Spleen (tissue), 11 donors: ENCODE measurements around the gene MRO. TPM values are rescaled to one million over a fixed set of nuclear protein-coding genes. Genes with fewer than 3 reads are reported as not detected.

ENCODE experiments used
- DNase-seq: peaks from one replicate; pipeline ENCODE4 v3.0.0-alpha.2; 2020
- H3K27ac ChIP-seq, 8 donors: fragments of 200-600 bp; sonication (generic) in 7 of 8; 1 replicate in 4 of 8; 2 replicates in 4 of 8; pipeline versions ENCODE4 v1.5.0 to v1.8.0; 2016 to 2021; ENCODE audit warnings: inconsistent platforms in 4 of 8, mild to moderate bottlenecking in 4 of 8, moderate library complexity in 1 of 8
- H3K27me3 ChIP-seq, 7 donors: fragments of 200-600 bp; sonication (generic) in 6 of 7; replicated peaks in 1 of 7; 1 replicate in 4 of 7; 2 replicates in 3 of 7; pipeline versions ENCODE4 v1.5.0 to v1.8.0; 2016 to 2021; ENCODE audit warnings: inconsistent platforms in 3 of 7, mild to moderate bottlenecking in 1 of 7
- H3K36me3 ChIP-seq, 6 donors: fragments of 200-600 bp; sonication (generic) in 5 of 6; 1 replicate in 4 of 6; 2 replicates in 2 of 6; pipeline versions ENCODE4 v1.5.0 to v1.8.0; 2016 to 2021; ENCODE audit warnings: inconsistent platforms in 2 of 6
- H3K4me1 ChIP-seq, 6 donors: fragments of 200-600 bp; sonication (generic) in 5 of 6; 1 replicate in 3 of 6; 2 replicates in 3 of 6; pipeline versions ENCODE4 v1.5.0 to v1.8.0; 2016 to 2021; ENCODE audit warnings: inconsistent platforms in 3 of 6
- H3K4me3 ChIP-seq, 8 donors: fragments of 200-600 bp; sonication (generic) in 7 of 8; 1 replicate in 4 of 8; 2 replicates in 4 of 8; pipeline versions ENCODE4 v1.5.0 to v1.8.0; 2016 to 2021; ENCODE audit warnings: inconsistent platforms in 4 of 8, mild to moderate bottlenecking in 4 of 8, moderate library complexity in 2 of 8
- H3K9me3 ChIP-seq, 8 donors: fragments of 200-600 bp; sonication (generic) in 7 of 8; 1 replicate in 4 of 8; 2 replicates in 4 of 8; pipeline versions ENCODE4 v1.5.0 to v1.8.0; 2016 to 2021; ENCODE audit warnings: inconsistent platforms in 4 of 8
- POLR2A ChIP-seq, 3 donors: fragments of 450-650 bp; IDR thresholded peaks; one replicate each; pipeline ENCODE4 v1.5.1; 2017; ENCODE audit warnings: antibody characterized with exemption in 3 of 3, mild to moderate bottlenecking in 1 of 3
- POLR2AphosphoS5 ChIP-seq, 3 donors: sonication (generic); formaldehyde crosslinking; IDR thresholded peaks; one replicate each; pipeline ENCODE4 v1.5.1; 2017; ENCODE audit warnings: antibody characterized with exemption in 3 of 3
- WGBS, 5 donors: extraction: QIAGEN DNeasy Blood & Tissue Kit in 3 of 5; methylation state at CpG; one replicate each; pipeline versions ENCODE4 v1.1.5 to v1.1.7; 2013 to 2018; 5-methylcytosine and 5-hydroxymethylcytosine counted together
- intact Hi-C: fragments of 100-400 bp; cut with DNase I; formaldehyde crosslinking; loops from one replicate; pipeline ENCODE4 v1.15.0; 2023; ENCODE audit warnings: low total_unique reads
- polyA plus RNA-seq, 3 donors: library from polyadenylated mRNA; stranded (reverse); fragments of 200-250 nt; gene quantifications; one replicate each; pipeline ENCODE4 v1.2.1, GENCODE V29; 2013
- total RNA-seq, 7 donors: library from RNA; depleted of rRNA in 3 of 7; stranded (reverse); fragments of >200 nt in 3 of 7; fragmentation: NEBNext Ultra II Directional in 4 of 7; extraction: Animal tissue kit (Norgen Biotek cat#: 25700) in 4 of 7; gene quantifications; one replicate each; pipeline versions ENCODE4 v1.1.0 to v1.2.1, GENCODE V29; 2016 to 2021
- TF ChIP-seq, protein P1 (sequence below), 11 experiments: fragments of 200-600 bp in 7 of 11; fragments of 450-650 bp in 4 of 11; sonication (generic) in 4 of 11; IDR thresholded peaks in 8 of 11; conservative IDR thresholded peaks in 3 of 11; 1 replicate in 7 of 11; 2 replicates in 4 of 11; pipeline versions ENCODE4 v1.4.0 to v1.8.0; 2016 to 2021; ENCODE audit warnings: antibody characterized with exemption in 11 of 11, inconsistent platforms in 4 of 11, mild to moderate bottlenecking in 1 of 11
- donor health status: healthy with polysubstance abuse.
- donor health status: DM: no; HTN: no; CAD: no; lungs with moderate emphysema.
- donor health status: DM: no; HTN: no; CAD: no.
- donor health status: Bipolar disorder and iron deficiency.
- donor health status: healthy.
- donor health status: DM: no; HTN: no; CAD: no.
- donor health status: DM: yes; HTN: yes; CAD: no.

The MRO gene
- total and polyA plus RNA-seq, 10 donors, result 0.48 to 8.1 (median 4.1) TPM

GRCh38 chr18:50812834-50813233, 7.0 kb downstream of the MRO start:
- Histone ChIP-seq H3K9me3 (no peaks in the 10 kb centered on the region), H3K4me3 (no peak overlapping the region), H3K27ac (no peak overlapping the region), H3K36me3 (no peaks in the 10 kb centered on the region), H3K4me1 (peaks cover 0 to 58% (median 15%) of the 10 kb centered on the region in 6 donors), H3K27me3 (no peaks in the 10 kb centered on the region)
- intact Hi-C loops, result no loop called here
- TF ChIP-seq, protein P1, sequence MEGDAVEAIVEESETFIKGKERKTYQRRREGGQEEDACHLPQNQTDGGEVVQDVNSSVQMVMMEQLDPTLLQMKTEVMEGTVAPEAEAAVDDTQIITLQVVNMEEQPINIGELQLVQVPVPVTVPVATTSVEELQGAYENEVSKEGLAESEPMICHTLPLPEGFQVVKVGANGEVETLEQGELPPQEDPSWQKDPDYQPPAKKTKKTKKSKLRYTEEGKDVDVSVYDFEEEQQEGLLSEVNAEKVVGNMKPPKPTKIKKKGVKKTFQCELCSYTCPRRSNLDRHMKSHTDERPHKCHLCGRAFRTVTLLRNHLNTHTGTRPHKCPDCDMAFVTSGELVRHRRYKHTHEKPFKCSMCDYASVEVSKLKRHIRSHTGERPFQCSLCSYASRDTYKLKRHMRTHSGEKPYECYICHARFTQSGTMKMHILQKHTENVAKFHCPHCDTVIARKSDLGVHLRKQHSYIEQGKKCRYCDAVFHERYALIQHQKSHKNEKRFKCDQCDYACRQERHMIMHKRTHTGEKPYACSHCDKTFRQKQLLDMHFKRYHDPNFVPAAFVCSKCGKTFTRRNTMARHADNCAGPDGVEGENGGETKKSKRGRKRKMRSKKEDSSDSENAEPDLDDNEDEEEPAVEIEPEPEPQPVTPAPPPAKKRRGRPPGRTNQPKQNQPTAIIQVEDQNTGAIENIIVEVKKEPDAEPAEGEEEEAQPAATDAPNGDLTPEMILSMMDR (IDR thresholded peaks at IDR 0.05 in 8 of 11, conservative IDR thresholded peaks at IDR 0.05 in 3 of 11), result no peak
- TF ChIP-seq POLR2A (IDR thresholded peaks at IDR 0.05) (no peak), POLR2AphosphoS5 (IDR thresholded peaks at IDR 0.05) (no peak)
- 79 to 87% (median 84%) methylated on average over 2 of the region's 2 CpGs for WGBS, 5 donors
- DNase-seq, result no peak

- no peaks in the 10 kb centered on the region for H3K27me3 ChIP-seq
- H3K4me1 ChIP-seq, result peaks cover 0 to 45% (median 26%) of the 10 kb centered on the region in 6 donors
- no peak overlapping the region for H3K27ac ChIP-seq
- H3K9me3 ChIP-seq, result no peaks in the 10 kb centered on the region
- TF ChIP-seq POLR2AphosphoS5 (IDR thresholded peaks at IDR 0.05), result no peak
- WGBS, 5 donors, result 71 to 85% (median 76%) methylated on average over 2 of the region's 2 CpGs
- intact Hi-C loops, result no loop called here
- DNase-seq, result no peak
- no peak overlapping the region for H3K4me3 ChIP-seq
- no peaks in the 10 kb centered on the region for H3K36me3 ChIP-seq
Measured at GRCh38 chr18:50807176-50807575, 12.6 kb downstream of the MRO start.

DNA sequence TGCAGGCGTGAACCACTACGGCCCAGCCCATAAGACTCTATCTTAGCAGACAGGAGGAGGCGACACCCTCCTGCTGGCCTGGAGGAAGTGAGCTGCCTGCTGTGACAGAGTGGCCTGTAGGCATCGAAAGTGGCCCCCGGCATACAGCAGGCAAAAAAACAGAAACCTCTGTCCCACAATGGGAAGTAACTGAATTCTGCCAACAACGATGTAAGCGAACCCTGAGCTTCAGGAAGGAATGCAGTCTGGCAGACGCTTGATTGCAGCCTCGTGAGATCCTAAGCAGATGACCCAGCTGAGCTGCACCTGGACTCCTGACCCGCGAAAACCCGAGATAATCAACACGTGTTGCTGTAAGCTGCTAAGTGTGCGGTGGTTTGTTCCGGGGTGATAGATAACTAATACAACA, 13.6 kb downstream of the MRO start:
- intact Hi-C loops, result no loop called here
- Histone ChIP-seq H3K27me3 (no peaks in the 10 kb centered on the region), H3K9me3 (no peaks in the 10 kb centered on the region), H3K36me3 (no peaks in the 10 kb centered on the region), H3K4me1 (peaks cover 0 to 45% (median 26%) of the 10 kb centered on the region in 6 donors), H3K4me3 (peak overlapping the region in 1 of 8 donors; percentile 3), H3K27ac (peak overlapping the region in 4 of 8 donors; percentile 39 to 61 (median 50))
- WGBS, 5 donors, result 23 to 36% (median 26%) methylated on average over 15 of the region's 15 CpGs
- TF ChIP-seq, protein P1 (IDR thresholded peaks at IDR 0.05 in 8 of 11, conservative IDR thresholded peaks at IDR 0.05 in 3 of 11), result peak in 3 of 11 experiments; percentile 11 to 30 (median 17)
- TF ChIP-seq POLR2A (IDR thresholded peaks at IDR 0.05) (no peak), POLR2AphosphoS5 (IDR thresholded peaks at IDR 0.05) (peak in 2 of 3 donors; percentile 30 to 48)
- peak; percentile 81 for DNase-seq

DNA sequence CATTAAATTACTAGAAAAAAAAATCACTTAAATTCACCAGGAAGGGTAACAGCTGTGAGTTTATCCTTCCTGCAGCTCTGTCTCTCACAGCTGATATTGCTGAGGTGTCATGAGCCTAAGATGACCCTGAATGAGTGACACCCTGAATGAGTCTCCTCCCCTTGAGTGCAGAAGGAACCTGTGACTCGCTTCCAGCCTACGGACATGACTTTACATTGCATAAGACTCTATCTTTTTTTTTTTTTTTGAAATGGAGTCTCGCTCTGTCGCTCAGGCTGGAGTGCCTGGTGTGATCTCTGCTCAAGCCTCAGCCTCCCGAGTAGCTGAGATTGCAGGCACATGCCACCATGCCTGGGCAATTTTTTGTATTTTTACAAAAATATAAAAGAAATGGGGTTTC, 14.1 kb downstream of the MRO start:
- peak overlapping the region in 4 of 8 donors; percentile 39 to 61 (median 50) for H3K27ac ChIP-seq
- WGBS, 5 donors, result 62 to 77% (median 67%) methylated on average over 5 of the region's 5 CpGs
- H3K36me3 ChIP-seq, result no peaks in the 10 kb centered on the region

More for the DNA sequence above, 14.1 kb downstream of the MRO start:
- intact Hi-C loops, result no loop called here
- TF ChIP-seq, protein P1 (IDR thresholded peaks at IDR 0.05 in 8 of 11, conservative IDR thresholded peaks at IDR 0.05 in 3 of 11), result no peak
- TF ChIP-seq POLR2AphosphoS5 (IDR thresholded peaks at IDR 0.05), result no peak
- TF ChIP-seq POLR2A (IDR thresholded peaks at IDR 0.05), result no peak
- no peak for DNase-seq
- Histone ChIP-seq H3K4me1 (peaks cover 0 to 45% (median 26%) of the 10 kb centered on the region in 6 donors), H3K9me3 (no peaks in the 10 kb centered on the region), H3K4me3 (no peak overlapping the region), H3K27me3 (no peaks in the 10 kb centered on the region)
